Measurements from ENCODE around the gene TPBG.

TPBG gene

GRCh38 chr6:82364087-82365015 is 734 bp downstream of the TPBG start:
- peak; percentile 69 for DNase-seq (ENCODE audit: low read depth)
- H3K4me3 ChIP-seq (ENCODE audit: low read length) = peak overlapping the region; percentile 89
- TF ChIP-seq CTCF (conservative IDR thresholded peaks at IDR 0.05; ENCODE audit: low read length) = no peak

DNA sequence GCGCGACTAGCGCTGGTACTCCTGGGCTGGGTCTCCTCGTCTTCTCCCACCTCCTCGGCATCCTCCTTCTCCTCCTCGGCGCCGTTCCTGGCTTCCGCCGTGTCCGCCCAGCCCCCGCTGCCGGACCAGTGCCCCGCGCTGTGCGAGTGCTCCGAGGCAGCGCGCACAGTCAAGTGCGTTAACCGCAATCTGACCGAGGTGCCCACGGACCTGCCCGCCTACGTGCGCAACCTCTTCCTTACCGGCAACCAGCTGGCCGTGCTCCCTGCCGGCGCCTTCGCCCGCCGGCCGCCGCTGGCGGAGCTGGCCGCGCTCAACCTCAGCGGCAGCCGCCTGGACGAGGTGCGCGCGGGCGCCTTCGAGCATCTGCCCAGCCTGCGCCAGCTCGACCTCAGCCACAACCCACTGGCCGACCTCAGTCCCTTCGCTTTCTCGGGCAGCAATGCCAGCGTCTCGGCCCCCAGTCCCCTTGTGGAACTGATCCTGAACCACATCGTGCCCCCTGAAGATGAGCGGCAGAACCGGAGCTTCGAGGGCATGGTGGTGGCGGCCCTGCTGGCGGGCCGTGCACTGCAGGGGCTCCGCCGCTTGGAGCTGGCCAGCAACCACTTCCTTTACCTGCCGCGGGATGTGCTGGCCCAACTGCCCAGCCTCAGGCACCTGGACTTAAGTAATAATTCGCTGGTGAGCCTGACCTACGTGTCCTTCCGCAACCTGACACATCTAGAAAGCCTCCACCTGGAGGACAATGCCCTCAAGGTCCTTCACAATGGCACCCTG is 1.6 kb downstream of the TPBG start:
- peak; percentile 29 for TF ChIP-seq CTCF (conservative IDR thresholded peaks at IDR 0.05; ENCODE audit: low read length)
- DNase-seq (ENCODE audit: low read depth) = peak; percentile 29
- H3K4me3 ChIP-seq (ENCODE audit: low read length) = peak overlapping the region; percentile 89

DNA sequence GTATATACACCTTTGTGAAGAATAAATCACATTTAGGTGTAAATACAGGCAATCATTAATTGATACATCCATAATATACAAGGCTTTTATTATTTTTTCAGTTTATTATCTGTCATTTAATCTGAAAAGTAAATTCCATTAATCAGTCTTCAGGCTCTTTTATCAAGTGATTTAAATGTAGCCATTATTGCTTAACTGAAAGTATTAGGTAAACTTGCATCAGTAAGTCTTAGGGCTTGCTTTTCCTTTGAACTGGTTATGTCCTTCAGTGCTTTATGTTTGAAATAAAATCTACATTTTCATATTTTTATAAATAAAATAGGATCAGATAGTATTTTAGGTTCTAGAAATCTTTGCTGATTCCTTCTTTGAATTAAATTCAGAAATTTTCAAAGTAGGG is 4.1 kb downstream of the TPBG start:
- DNase-seq (ENCODE audit: low read depth) = no peak
- no peak for TF ChIP-seq CTCF (conservative IDR thresholded peaks at IDR 0.05; ENCODE audit: low read length)
- no peak overlapping the region for H3K4me3 ChIP-seq (ENCODE audit: low read length)

DNA sequence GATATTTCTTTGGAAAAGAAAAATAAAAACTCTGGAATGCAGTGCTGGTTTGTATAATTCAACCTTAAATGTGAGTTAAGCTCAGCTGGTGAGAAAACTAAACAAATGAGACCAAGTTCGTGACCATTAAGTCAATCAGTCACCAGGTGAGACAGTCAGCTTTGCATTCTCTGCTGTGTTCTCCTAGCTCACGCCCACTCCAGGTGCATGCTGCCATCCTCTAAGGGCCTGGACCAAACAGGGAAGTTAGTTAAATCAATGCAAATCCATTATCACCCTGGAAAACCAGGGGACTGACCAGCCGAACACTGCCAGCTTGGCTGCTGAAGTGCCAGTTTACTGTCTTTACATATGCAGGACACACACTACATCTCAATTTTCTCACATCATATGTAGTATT is 7.2 kb downstream of the TPBG start:
- no peak overlapping the region for H3K4me3 ChIP-seq (ENCODE audit: low read length)
- no peak for TF ChIP-seq CTCF (conservative IDR thresholded peaks at IDR 0.05; ENCODE audit: low read length)
- no peak for DNase-seq (ENCODE audit: low read depth)

- no peak for TF ChIP-seq CTCF (conservative IDR thresholded peaks at IDR 0.05; ENCODE audit: low read length)
- DNase-seq (ENCODE audit: low read depth) = peak; percentile 67
Observed at GRCh38 chr6:82371799-82372546, 8.4 kb downstream of the TPBG start.

DNA sequence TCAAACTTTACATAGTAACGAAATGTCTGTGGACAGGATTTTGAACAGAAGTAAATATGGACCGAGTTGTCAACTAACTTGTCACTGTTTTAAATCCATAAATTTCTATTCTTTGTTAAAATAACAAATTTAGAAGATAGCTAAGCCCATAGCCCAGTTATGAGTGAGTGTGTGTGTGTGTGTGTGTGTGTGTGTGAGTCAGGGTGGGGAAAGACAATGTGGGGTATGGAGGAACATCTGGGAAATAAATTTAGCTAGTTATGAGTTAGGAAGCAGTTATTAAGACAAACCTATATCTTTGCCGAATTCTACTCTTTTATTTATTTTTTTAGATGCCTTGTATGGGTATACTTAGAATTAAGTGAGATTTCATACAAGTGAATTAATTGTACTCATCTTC is 9.0 kb downstream of the TPBG start:
- no peak for TF ChIP-seq CTCF (conservative IDR thresholded peaks at IDR 0.05; ENCODE audit: low read length)
- DNase-seq (ENCODE audit: low read depth) = peak; percentile 21
- no peak overlapping the region for H3K4me3 ChIP-seq (ENCODE audit: low read length)

More at GRCh38 chr6:82371799-82372546, 8.4 kb downstream of the TPBG start:
- no peak overlapping the region for H3K4me3 ChIP-seq (ENCODE audit: low read length)
